ENCODE results near the gene PLXND1.
A peak's percentile ranks its signal among the peaks of the same experiment; 100 is the strongest.

The PLXND1 gene

DNA sequence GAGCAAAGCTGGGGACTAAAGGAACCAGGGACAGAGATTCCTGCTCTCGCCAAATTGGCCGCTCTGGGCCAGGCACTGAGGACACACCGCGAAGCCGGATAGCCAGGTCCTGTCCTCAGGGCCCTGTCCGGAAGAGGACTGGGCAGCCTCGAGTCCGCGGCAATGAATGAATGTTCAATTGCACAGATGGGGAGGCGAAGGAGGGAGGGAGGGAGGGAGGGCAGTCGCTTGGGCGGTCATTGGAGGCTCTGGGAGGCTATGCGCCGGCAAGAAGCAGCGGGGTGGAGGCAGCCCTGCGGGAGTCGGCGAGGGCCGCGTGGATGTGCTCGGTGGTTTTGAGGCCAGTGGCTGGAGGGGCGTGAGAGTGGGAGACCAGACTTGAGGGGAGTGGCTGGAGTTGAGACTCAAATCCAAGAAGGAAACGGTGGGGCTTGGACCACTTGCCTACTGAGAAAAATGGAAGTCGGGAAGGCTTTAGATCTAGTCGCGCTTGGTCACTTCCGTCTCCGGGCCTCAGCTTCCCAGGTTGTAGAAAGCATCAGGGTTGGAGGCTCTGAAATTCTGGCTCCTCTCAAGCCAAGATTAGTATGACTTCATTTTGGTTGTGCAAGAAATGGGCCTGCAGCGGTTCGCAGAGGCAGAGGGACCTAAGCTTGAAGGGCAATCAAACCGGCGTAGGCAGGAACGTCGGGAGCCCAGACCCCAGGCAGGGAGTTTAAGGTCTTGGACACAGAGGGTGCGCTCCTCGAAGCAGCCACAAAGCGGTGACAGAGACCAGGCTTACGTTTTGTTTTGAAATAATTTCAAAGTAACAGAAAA, 21.1 kb upstream of the PLXND1 start:
- DNase-seq: peak; percentile 44

DNA sequence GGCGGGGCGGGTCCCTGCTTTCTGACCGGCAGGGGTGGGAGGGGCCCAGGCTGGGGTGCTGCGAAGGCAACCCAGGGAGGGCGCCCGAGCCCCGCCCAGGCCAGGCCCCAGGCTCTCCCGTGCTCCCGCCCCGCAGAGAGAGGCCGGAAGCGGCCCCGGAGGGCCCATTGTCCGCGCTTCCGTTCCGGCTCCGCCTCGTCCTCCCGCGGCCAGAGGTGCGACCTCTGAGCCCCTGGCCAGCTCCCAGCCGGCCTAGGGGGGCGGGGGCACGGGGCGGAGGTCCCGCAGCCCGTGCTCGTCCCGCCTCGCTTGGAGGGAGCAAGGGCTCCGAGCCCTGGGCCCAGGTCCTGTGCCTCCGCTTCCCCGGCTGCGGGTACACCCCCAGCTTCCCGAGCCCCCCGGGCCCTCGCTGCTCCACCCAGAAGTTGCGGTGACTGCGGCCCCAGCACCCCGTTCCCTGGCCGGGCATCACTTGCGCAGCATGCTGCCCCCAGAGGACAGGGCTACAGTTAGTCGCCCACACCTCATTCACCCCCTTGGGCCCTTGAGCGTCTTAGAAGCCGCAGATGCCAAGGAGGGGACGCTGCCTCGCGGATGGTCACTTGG, 20.4 kb upstream of the PLXND1 start:
- DNase-seq: no peak

DNA sequence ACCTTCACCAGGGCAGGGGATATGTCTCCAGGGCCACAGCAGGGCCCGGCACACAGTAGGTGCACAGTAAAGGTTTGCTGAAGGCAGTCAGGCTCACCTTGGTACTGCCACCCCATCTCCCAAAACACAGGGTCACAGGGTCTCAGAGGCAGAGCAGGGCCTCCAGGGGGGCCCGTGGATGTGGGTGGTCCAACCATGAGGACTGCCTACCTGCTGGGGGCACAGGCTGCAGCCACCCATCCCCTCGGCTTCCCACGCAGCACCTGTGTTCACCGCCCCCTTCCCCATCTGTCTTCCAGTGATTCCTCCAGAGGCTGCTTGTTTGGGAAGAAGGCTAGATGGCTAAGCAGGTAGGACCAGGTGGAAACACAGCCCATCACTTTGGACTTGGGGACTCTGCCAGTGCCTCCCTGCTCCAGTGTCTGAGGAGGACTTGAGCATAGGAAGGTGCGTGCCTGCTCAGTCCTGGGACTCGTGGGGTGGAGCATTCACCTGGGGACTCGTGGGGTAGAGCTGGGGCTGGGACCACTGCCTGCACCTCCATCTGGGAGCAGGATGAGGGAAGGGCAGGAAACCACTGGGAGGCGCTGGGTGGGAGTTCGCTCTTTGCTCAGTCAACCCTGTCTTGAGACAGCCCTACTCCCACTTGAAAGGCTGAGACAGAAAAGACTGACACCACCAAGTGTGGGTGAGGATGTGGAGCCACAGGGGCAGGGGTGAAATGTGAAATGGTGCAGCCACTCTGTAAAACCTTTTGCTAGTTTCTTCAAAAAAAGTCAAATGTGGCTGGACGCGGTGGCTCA, 18.8 kb upstream of the PLXND1 start:
- no peak for DNase-seq

DNA sequence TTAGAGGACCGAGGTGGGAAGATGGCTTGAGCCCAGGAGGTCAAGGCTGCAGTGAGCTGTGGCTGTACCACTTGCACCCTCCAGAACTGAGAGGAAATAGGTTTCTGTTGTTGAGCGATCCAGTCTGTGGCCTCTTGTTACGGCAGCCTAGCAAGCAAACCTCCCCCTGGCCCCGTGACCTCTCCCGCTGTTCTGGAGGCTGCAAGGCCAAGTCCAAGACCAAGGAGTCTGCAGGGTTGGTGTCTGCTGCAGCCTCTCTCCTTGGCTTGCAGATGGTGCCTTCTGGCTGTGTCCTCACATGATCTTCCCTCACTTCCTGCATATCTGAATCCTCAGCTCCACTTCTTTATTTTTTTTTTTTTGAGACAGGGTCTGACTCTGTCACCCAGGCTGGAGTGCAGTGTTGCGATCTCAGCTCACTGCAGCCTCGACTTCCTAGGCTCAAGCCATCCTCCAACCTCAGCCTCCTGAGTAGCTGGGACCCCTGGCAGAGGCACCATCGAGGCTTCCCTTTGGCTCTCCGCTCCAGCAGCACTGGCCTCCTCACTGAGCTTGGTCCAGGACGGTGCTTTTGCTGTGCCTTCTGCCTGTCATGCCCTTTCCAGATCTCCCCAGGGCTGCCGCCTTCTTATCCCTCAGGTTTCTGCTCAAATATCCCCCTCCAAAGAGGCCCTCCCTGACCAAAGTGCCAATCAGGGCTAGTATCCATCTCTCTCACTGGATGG, 18.0 kb upstream of the PLXND1 start:
- no peak for DNase-seq

DNA sequence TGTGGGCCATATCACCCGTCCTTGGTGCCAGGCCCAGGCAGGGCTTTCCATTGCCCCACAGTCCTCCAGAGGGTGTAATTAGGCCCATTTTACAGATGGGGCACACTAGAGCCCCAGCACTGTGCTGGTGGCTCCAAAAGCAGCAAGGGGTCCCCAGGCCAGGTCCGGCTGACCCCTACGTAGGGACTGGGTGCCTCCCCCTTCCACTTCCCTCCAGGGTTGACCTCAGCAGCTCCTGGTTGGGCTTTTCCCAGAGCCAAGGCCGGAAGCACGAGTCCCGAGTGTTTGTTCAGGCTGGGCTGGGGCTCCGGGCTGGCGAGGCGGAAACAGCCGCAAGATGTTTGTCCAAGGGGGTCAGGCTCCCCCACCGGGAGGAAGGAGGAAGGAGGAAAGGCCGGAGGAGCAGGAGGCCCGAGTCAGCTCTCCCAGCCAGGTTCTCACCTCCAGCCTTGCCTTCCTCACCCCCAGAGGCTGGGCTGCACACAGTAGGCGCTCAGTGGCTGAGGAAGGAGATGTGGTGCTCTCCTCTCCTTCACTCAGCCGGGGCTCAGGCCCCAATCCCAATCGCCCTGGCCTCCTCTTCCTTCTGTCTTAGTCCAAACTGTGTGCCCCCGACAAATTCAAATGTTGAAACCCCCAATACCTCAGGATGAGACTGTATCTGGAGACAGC, 17.1 kb upstream of the PLXND1 start:
- no peak for DNase-seq

DNA sequence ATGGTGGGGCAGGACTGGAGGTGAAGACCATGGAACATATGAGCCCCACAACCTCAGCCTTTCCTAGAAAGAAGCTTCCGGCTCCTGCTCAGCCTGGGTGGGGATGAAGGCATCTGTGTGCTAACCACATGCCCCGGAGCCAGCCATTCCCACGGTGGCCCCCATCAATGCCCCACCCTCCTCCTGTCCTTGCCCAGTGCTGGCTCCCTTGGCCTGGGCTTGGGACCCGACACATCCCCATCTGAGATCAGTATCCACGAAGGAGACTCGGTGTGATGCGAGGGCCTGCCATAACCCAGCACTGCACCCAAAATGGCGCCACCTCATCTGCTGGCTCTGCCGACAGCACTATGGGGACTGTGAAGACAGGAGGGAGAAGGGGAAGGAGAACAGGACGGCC, 16.5 kb upstream of the PLXND1 start:
- DNase-seq: no peak

DNA sequence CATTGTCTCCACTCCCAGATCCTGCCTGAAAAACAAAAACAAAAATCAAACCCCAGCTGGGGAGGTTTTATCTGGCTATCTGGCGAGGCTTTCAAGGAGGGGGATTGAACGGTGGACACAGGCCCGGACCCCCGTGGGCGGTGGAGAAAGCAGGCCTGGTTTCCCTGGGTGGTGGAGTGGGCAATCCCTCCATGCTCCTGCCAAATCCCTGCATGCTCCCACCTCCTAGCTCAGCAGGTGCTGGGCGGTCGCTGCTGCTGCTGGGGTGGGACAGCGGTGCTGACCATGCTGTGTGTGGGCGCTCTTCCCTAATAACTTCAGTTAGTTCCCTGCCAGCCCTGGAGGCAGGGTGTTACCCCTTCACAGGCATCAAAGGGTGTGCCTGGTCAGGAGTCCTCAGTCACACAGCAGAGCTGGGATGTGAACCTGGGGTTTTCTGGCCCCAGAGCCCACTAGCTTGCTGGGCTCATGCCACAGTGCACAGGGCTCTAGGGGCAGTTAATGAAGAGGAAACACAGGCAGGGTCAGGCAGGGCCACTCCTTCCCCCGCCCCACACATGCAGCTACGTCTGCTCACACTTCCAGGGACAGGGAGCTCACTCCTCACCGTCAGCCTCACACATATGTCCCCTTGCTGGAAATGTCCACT, 15.9 kb upstream of the PLXND1 start:
- DNase-seq: no peak

- no peak for DNase-seq
Measured at GRCh38 chr3:129621626-129622225, 15.2 kb upstream of the PLXND1 start.

DNA sequence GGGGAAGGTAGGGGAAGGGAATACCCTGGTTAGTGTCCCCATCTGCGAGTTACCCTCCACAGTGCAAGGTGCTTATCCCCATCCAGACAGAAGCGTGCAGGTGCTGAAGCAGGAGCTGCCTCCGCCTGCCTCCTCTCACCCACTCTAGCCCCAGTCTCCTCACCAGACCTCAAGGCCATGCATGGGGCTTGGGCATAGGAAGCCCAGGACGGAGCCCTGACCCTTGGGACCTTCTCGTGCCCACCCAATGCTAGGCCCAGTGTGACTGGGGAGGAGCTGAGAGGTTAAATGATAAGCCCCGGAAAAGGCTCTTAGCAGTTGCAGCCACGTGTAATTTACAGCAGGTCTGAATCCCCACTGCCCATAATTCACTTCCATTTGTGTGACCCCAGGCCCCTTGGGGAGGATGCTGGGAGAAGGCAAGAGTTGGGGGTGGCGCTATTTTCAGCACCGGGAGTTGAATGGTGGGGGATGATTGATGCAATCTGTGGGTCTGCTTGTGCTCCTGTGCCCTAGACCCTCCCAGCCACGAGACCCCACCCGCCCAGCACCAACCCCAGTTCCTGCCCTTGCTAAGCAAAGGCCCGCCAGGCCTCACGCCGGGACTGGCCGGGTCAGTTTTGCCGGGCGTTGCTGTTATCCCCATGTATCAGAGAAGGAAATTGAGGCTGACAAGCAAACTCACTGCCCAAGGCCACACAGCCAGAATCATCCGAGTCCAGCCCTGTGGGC, 14.5 kb upstream of the PLXND1 start:
- DNase-seq: no peak

- no peak for DNase-seq
Measured at GRCh38 chr3:129619726-129620162, 13.3 kb upstream of the PLXND1 start.

GRCh38 chr3:129618901-129619671, 12.6 kb upstream of the PLXND1 start:
- DNase-seq: no peak

DNA sequence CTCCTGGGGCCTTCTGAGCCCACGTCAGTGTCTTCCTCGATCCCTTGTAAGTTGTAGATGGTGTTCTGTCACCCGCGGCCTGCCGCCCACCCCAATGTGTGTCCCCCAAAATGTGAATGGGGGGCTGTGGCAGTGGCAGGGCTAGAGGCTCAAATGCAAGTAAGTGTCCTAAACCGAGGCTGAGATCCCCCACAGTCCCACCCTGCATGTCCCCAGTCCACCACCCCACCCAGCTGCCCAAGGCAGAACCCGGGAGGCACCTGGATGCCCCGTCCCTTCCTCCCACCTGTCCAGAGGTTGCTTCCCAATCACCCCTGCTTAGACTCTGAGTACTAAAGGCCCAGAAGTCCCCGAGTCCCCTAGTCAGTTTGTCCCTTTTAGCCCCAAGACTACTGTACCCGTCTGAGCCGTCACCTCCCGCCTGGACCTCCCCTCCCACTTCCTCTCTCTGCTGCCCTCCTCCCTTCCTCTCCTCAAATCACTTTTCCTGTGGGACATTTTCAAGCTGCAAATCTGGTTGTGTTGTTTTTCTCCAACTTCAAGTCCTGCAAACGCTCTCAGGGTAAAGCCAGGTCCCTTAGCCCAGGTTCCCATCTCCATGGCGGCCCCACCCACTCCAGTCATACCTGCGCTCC, 11.8 kb upstream of the PLXND1 start:
- DNase-seq: no peak

GRCh38 chr3:129617381-129618185, 11.1 kb upstream of the PLXND1 start:
- no peak for DNase-seq

GRCh38 chr3:129616713-129617112, 10.2 kb upstream of the PLXND1 start:
- no peak for DNase-seq

DNA sequence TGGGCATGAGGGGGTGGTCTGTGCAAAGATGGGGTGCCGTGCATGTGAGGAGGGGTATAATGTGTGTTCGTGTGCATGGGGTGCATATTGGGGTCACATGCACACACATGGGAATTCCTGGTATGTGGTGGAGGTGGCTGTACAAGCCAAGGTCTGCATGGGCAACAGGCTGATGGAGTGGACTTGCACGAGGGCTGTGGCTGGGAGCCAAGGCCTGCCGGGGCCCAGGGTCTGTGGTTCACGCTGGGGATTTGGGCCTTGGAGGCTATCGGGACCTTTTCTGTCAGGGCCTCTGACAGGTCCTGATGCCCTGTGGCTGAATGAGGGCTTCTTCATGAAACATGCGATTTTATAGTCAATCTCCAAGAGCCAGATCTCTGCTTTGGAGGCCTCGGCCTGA, 9.8 kb upstream of the PLXND1 start:
- DNase-seq: no peak

DNA sequence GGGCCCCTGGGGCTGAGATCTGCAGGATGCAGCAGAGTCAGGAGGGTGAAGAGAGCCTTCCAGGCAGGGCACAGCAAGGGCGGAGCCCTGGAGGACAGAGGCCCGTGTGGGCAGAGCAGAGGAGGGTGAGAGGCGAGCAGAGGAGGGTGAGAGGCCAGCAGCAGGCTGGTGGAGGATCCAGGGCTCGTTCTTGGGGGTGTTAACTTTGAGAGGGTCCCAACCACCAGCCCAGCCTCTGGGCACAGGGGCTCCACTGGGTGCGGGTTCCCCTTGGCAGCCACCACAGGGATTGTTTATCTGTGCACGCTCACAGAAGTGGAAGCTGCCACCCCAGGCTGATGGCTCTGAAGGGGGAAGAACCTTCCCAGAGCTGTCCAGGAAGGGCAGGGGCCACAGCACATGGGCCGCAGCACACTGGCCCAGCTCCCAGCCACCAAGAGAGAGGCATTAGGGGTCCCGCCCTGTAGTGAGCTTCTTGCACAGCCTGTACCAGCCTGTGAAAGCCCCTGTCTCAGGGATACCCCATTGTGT, 9.3 kb upstream of the PLXND1 start:
- DNase-seq: no peak

DNA sequence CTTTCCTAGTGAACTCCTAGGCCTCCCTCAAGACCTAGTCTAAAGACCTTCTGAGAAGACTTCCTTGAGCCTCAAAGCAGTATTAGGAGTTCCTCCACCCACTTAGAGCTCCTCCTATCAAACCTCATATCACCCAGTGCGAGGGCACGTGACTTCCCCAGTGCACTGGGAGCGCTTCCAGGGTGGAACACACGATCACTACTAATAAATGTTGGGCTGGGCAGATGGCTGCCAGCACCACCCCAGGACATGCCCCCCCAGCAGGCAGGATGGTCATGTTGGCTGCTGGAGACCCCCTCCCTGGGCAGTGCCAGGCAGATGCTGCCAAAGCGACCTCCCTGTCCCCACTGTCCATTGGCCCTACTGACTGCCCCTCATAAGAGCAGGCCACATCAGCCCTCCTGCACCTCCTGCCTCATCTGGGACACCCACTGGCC, 8.5 kb upstream of the PLXND1 start:
- no peak for DNase-seq

DNA sequence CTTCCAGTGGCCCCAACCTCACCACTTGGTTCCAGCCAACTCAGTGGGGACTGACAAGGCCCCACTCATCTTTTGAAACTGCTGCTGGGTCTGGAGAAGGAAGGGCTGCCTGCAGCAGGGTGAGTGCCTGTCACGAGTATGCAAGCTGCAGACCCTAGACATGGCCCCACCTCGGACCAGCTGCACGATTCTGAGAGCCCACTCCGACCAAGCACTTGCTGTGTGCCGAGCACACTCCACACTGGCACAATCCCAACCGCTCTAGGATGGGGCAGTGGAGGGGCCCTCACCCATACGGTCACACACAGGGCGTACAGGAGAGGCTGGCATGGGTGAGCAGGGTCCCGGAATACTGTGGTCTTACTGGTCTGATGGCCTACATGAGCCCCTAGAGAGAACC, 8.0 kb upstream of the PLXND1 start:
- no peak for DNase-seq
